ENCODE data around the gene BUB1.

- no peak for TF ChIP-seq CTCF (IDR thresholded peaks at IDR 0.05)
- no peak for TF ChIP-seq POLR2A (IDR thresholded peaks at IDR 0.05)
Observed at GRCh38 chr2:110657724-110658305, 20.0 kb downstream of the BUB1 start.
